Measurements from ENCODE around the gene ATG5.

The ATG5 gene

DNA sequence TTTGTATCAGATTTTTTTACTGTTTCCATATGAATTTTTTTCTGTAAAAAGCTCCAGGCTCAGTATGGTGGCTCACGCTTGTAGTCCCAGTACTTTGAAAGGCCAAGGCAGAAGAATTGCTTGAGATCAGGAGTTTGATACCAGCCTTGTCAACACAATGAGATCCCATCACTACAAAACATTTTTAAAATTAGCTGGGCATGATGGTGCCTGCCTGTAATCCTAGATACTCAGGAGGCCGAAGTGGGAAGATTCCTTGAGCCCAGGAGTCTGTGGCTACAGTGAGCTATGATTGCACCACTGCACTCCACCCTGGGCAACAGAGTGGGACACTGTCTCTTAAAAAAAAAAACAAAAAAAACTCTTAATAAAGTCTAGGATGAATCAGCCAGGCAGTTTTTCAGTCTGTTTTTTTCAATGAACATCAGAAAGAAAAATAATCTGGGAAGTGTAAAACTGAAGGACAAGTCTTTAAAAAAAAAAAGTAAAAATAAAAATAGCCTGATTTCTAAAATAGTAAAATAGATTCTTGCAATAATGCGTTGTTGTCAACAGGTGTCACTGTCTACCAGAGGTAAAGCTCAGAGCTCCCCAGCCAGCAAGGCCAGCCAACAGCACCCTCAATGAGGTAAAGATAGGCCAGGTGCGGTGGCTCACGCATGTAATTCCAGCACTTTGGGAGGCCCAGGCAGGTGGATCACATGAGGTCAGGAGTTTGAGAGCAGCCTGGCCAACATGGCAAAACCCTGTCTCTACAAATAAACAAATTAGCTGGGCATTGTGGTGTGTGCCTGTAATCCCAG is 9.3 kb upstream of the ATG5 start:
- no peaks in the 10 kb centered on the region for H3F3A ChIP-seq (ENCODE audit: low read depth)
- H3K9me3 ChIP-seq (ENCODE audit: insufficient read depth, low read depth, low read length) = no peaks in the 10 kb centered on the region
- peaks cover 4% of the 10 kb centered on the region for H3K27me3 ChIP-seq (ENCODE audit: insufficient read depth, low read length, poor library complexity, severe bottlenecking)
- no peak for TF ChIP-seq EZH2phosphoT487 (IDR thresholded peaks at IDR 0.05; ENCODE audit: borderline replicate concordance)
- TF ChIP-seq, protein P1, sequence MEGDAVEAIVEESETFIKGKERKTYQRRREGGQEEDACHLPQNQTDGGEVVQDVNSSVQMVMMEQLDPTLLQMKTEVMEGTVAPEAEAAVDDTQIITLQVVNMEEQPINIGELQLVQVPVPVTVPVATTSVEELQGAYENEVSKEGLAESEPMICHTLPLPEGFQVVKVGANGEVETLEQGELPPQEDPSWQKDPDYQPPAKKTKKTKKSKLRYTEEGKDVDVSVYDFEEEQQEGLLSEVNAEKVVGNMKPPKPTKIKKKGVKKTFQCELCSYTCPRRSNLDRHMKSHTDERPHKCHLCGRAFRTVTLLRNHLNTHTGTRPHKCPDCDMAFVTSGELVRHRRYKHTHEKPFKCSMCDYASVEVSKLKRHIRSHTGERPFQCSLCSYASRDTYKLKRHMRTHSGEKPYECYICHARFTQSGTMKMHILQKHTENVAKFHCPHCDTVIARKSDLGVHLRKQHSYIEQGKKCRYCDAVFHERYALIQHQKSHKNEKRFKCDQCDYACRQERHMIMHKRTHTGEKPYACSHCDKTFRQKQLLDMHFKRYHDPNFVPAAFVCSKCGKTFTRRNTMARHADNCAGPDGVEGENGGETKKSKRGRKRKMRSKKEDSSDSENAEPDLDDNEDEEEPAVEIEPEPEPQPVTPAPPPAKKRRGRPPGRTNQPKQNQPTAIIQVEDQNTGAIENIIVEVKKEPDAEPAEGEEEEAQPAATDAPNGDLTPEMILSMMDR (conservative IDR thresholded peaks at IDR 0.05; ENCODE audit: low read length) = peak; percentile 70
- H2AFZ ChIP-seq (ENCODE audit: low read length) = no peak overlapping the region
- H3K79me2 ChIP-seq (ENCODE audit: insufficient read depth, low read length) = no peaks in the 10 kb centered on the region
- no peak overlapping the region for H3K4me2 ChIP-seq (ENCODE audit: low read depth, low read length, poor library complexity, severe bottlenecking)
- no peaks in the 10 kb centered on the region for H3K9me2 ChIP-seq (replicated peaks; ENCODE audit: low read depth, low read length)
- no peak overlapping the region for H3K4me3 ChIP-seq (ENCODE audit: low read length, poor library complexity, severe bottlenecking)
- no peaks in the 10 kb centered on the region for H3K36me3 ChIP-seq (ENCODE audit: insufficient read depth, low read length)
- no peaks in the 10 kb centered on the region for H3K4me1 ChIP-seq (ENCODE audit: insufficient read depth, low read length, poor library complexity, severe bottlenecking)
- no peaks in the 10 kb centered on the region for H4K20me1 ChIP-seq (ENCODE audit: insufficient read depth, low read length, poor library complexity, severe bottlenecking)
- H3K9ac ChIP-seq (ENCODE audit: low read depth, low read length, poor library complexity, severe bottlenecking) = no peak overlapping the region

DNA sequence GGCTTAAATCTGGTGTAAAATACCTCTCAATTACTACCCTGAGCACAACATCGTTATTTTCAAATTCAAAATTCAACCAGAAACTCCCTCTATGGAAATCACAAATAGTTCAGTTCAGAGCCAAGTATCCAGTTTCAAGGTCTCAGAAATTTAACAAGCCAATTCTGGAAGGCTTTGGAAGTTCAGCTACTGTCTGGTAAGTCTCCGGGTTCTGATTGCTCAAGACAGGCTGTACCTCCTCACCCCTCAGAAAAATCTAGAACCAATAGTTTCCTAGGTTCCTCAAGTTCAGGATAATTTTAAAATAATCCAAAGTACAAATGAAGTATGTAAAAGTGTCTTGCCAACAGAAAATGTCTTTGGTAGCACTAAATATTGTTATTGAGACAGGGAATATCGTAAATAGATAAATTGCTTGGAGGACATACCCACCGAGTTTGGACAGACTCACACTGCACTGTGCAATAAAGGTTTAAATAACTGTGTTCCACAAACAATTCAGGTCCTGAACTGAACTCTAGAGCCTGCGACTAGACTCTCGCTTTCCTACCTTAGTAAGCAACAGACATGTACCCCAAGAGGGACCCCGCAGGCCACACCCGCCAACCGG is 729 bp downstream of the ATG5 start:
- Histone ChIP-seq H3K27me3 (ENCODE audit: insufficient read depth, low read length, poor library complexity, severe bottlenecking) (peaks cover 21% of the 10 kb centered on the region), H2AFZ (ENCODE audit: low read length) (peak overlapping the region; percentile 92), H3K4me2 (ENCODE audit: low read depth, low read length, poor library complexity, severe bottlenecking) (peak overlapping the region; percentile 94)

DNA sequence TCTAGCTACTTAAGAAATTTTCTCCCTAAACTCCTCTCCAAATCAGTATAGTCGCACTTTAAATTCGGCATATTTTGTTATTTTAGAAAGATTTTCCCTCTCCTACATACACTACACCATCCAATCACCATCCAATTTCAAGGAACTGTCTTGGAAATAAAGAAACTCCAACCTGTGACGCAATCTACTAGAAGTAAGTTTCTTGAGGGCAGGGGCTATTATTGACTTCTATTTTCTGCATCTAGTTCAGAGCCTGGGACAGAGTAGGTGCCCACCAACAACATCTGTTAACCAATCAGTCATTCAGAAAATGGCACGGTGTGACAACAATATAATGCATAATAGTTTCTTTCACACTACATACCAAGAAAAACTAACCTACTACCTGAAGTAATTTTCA is 3.6 kb downstream of the ATG5 start:
- Histone ChIP-seq H3K9me3 (ENCODE audit: insufficient read depth, low read depth, low read length) (no peaks in the 10 kb centered on the region), H3F3A (ENCODE audit: low read depth) (no peaks in the 10 kb centered on the region), H3K79me2 (ENCODE audit: insufficient read depth, low read length) (peaks cover 83% of the 10 kb centered on the region), H2AFZ (ENCODE audit: low read length) (no peak overlapping the region), H3K9ac (ENCODE audit: low read depth, low read length, poor library complexity, severe bottlenecking) (no peak overlapping the region), H3K36me3 (ENCODE audit: insufficient read depth, low read length) (no peaks in the 10 kb centered on the region), H3K27me3 (ENCODE audit: insufficient read depth, low read length, poor library complexity, severe bottlenecking) (no peaks in the 10 kb centered on the region), H3K4me1 (ENCODE audit: insufficient read depth, low read length, poor library complexity, severe bottlenecking) (peaks cover 70% of the 10 kb centered on the region), H4K20me1 (ENCODE audit: insufficient read depth, low read length, poor library complexity, severe bottlenecking) (peaks cover 65% of the 10 kb centered on the region), H3K9me2 (replicated peaks; ENCODE audit: low read depth, low read length) (no peaks in the 10 kb centered on the region), H3K4me3 (ENCODE audit: low read length, poor library complexity, severe bottlenecking) (peak overlapping the region; percentile 88), H3K4me2 (ENCODE audit: low read depth, low read length, poor library complexity, severe bottlenecking) (peak overlapping the region; percentile 94)
- no peak for TF ChIP-seq EZH2phosphoT487 (IDR thresholded peaks at IDR 0.05; ENCODE audit: borderline replicate concordance)
- TF ChIP-seq, protein P1 (conservative IDR thresholded peaks at IDR 0.05; ENCODE audit: low read length) = no peak

More for the DNA sequence above, 729 bp downstream of the ATG5 start:
- Histone ChIP-seq H3K9ac (ENCODE audit: low read depth, low read length, poor library complexity, severe bottlenecking) (peak overlapping the region; percentile 89), H3K4me3 (ENCODE audit: low read length, poor library complexity, severe bottlenecking) (peak overlapping the region; percentile 88), H3K4me1 (ENCODE audit: insufficient read depth, low read length, poor library complexity, severe bottlenecking) (peaks cover 48% of the 10 kb centered on the region), H3K79me2 (ENCODE audit: insufficient read depth, low read length) (peaks cover 54% of the 10 kb centered on the region), H3F3A (ENCODE audit: low read depth) (no peaks in the 10 kb centered on the region), H3K9me2 (replicated peaks; ENCODE audit: low read depth, low read length) (no peaks in the 10 kb centered on the region), H4K20me1 (ENCODE audit: insufficient read depth, low read length, poor library complexity, severe bottlenecking) (peaks cover 37% of the 10 kb centered on the region), H3K9me3 (ENCODE audit: insufficient read depth, low read depth, low read length) (no peaks in the 10 kb centered on the region), H3K36me3 (ENCODE audit: insufficient read depth, low read length) (no peaks in the 10 kb centered on the region)
- TF ChIP-seq, protein P1 (conservative IDR thresholded peaks at IDR 0.05; ENCODE audit: low read length) = no peak
- no peak for TF ChIP-seq EZH2phosphoT487 (IDR thresholded peaks at IDR 0.05; ENCODE audit: borderline replicate concordance)

Data from Loucy (cell line).